Measurements from ENCODE around the gene DLG4. TPM values are rescaled to one million over a fixed set of nuclear protein-coding genes. Genes with fewer than 3 reads are reported as not detected.

The DLG4 gene
- total RNA-seq, 1 experiment from 2014 or later, result 38.3 TPM

- Mint-ChIP-seq H3K27me3 (ENCODE audit: low read depth) (peaks cover 1% of the 10 kb centered on the region; the same call in 1 of the 2 replicates), H3K27ac (no peak overlapping the region), H3K9me3 (no peaks in the 10 kb centered on the region; a peak in 1 of 5 replicates), H3K4me1 (peaks cover 8 to 12% of the 10 kb centered on the region in 2 experiments), H3K4me3 (no peak overlapping the region), H3K36me3 (ENCODE audit: insufficient read depth in 1 of 3, low read depth in 3 of 3) (peaks cover 41 to 90% (median 85%) of the 10 kb centered on the region in 3 experiments; a peak in 6 of 7 replicates)
- Histone ChIP-seq H3K9ac (ENCODE audit: extremely low read depth, insufficient read length, low read length) (no peak overlapping the region), H3K4me1 (ENCODE audit: insufficient read depth, low read length) (no peaks in the 10 kb centered on the region), H3K79me1 (ENCODE audit: insufficient read depth, low read depth, low read length, poor library complexity, severe bottlenecking) (peaks cover 3% of the 10 kb centered on the region), H3K14ac (ENCODE audit: insufficient read depth, low read length) (no peak overlapping the region), H4K91ac (ENCODE audit: insufficient read length, low read depth, low read length) (no peak overlapping the region), H2BK20ac (ENCODE audit: low read depth, low read length, poor library complexity, severe bottlenecking) (no peak overlapping the region), H3K27me3 (ENCODE audit: insufficient read depth, low read length) (no peaks in the 10 kb centered on the region), H3K23ac (ENCODE audit: insufficient read length, low read depth, low read length) (no peak overlapping the region), H3K4me2 (ENCODE audit: insufficient read depth, insufficient read length, low read length) (no peak overlapping the region), H2BK12ac (ENCODE audit: insufficient read length, low read depth, low read length) (no peak overlapping the region), H2BK120ac (ENCODE audit: low read depth, low read length, poor library complexity, severe bottlenecking) (no peak overlapping the region), H4K5ac (ENCODE audit: insufficient read length, low read depth, low read length) (no peak overlapping the region), H2AK5ac (ENCODE audit: insufficient read length, low read length) (no peak overlapping the region), H3K18ac (ENCODE audit: insufficient read length, low read depth, low read length) (no peak overlapping the region), H3K56ac (ENCODE audit: insufficient read length, low read depth, low read length) (no peak overlapping the region), H3K9me3 (ENCODE audit: control insufficient read depth, low read depth, low read length) (no peaks in the 10 kb centered on the region), H2AFZ (ENCODE audit: low read length) (no peak overlapping the region), H3K23me2 (ENCODE audit: insufficient read length, low read depth, low read length, poor library complexity, severe bottlenecking) (no peaks in the 10 kb centered on the region), H3K27ac (ENCODE audit: insufficient read length, low read depth, low read length) (no peak overlapping the region), H3K4ac (ENCODE audit: low read depth, low read length) (no peak overlapping the region), H3K79me2 (ENCODE audit: insufficient read depth, low read length) (no peaks in the 10 kb centered on the region), H2BK15ac (ENCODE audit: low read depth, low read length) (no peak overlapping the region), H2BK5ac (ENCODE audit: insufficient read length, low read length) (no peak overlapping the region), H3T11ph (ENCODE audit: low read length) (no peak overlapping the region), H4K20me1 (ENCODE audit: control insufficient read depth, insufficient read depth, insufficient read length) (no peaks in the 10 kb centered on the region), H4K8ac (replicated peaks; ENCODE audit: insufficient read length, low read depth, low read length) (no peak overlapping the region)
- DNase-seq, result no peak
- WGBS (ENCODE audit: extremely low coverage, insufficient read length, low lambda C conversion rate), result no CpG with 5 or more reads among the region's 21 CpGs
- no peak for TF ChIP-seq CTCF (conservative IDR thresholded peaks at IDR 0.05)
These were observed 6.2 kb upstream of the DLG4 start for GRCh38 chr17:7225711-7226331.

Measured in H9 (cell line).